HEK293 (cell line): ENCODE results near the gene MGME1.

Experiments
- CTCF ChIA-PET: fragments of 350-600 bp; formaldehyde crosslinking; extraction: SDS; loops from one replicate; lab custom pipeline; 2021; ENCODE audit warnings: antibody characterized with exemption; lab: Yijun Ruan, JAX
- POLR2A ChIA-PET: fragments of 300-600 bp; formaldehyde crosslinking; extraction: SDS; loops from one replicate; lab custom pipeline; 2020; ENCODE audit warnings: antibody characterized with exemption, inconsistent platforms; lab: Yijun Ruan, JAX
- H3K27ac ChIP-seq: fragments of 200-500 bp; sonication (Bioruptor generic); 2 replicates; pipeline ENCODE4 v1.5.1; 2014; ENCODE audit warnings: low read depth, low read length, control low read depth, inconsistent platforms; ENCODE audit errors: extremely low read depth
- H3K36me3 ChIP-seq, 2 experiments: fragments of 200-500 bp in 1 of 2; sonication (Bioruptor generic) in 1 of 2; 1 replicate in 1 of 2; 2 replicates in 1 of 2; pipeline ENCODE4 v1.5.1; 2014 to 2017; ENCODE audit warnings: inconsistent platforms in 2 of 2, low read length in 2 of 2; ENCODE audit not compliant: control insufficient read depth in 2 of 2, insufficient read depth in 1 of 2
- H3K4me1 ChIP-seq: fragments of 200-500 bp; sonication (Bioruptor generic); 2 replicates; pipeline ENCODE4 v1.5.1; 2014; ENCODE audit warnings: mild to moderate bottlenecking, low read length, inconsistent platforms; ENCODE audit not compliant: control insufficient read depth, insufficient read depth
- H3K4me3 ChIP-seq: 2 replicates; pipeline ENCODE4 v1.5.1; 2011; ENCODE audit warnings: low read depth, mild to moderate bottlenecking, control low read depth, low read length, moderate library complexity
- H3K9me3 ChIP-seq: fragments of 200-500 bp; sonication (Bioruptor generic); 2 replicates; pipeline ENCODE4 v1.5.1; 2014; ENCODE audit warnings: low read depth, low read length, inconsistent platforms; ENCODE audit not compliant: control insufficient read depth, insufficient read depth
- GFI1B ChIP-seq: fragments of 450-650 bp; formaldehyde crosslinking; IDR thresholded peaks from 2 replicates; pipeline ENCODE4 v1.5.1; 2016; ENCODE audit warnings: missing biosample characterization, missing genetic modification characterization
- KLF17 ChIP-seq: fragments of 450-650 bp; formaldehyde crosslinking; IDR thresholded peaks from 2 replicates; pipeline ENCODE4 v1.5.1; 2016; ENCODE audit warnings: missing biosample characterization, missing genetic modification characterization
- ZBTB49 ChIP-seq: fragments of 450-650 bp; formaldehyde crosslinking; IDR thresholded peaks from 2 replicates; pipeline ENCODE4 v1.5.1; 2016; ENCODE audit warnings: missing biosample characterization, missing genetic modification characterization, low read depth
- ZBTB8A ChIP-seq: fragments of 450-650 bp; formaldehyde crosslinking; IDR thresholded peaks from 2 replicates; pipeline ENCODE4 v1.5.1; 2016; ENCODE audit warnings: missing biosample characterization, missing genetic modification characterization
- ZNF121 ChIP-seq: fragments of 450-650 bp; formaldehyde crosslinking; IDR thresholded peaks from 2 replicates; pipeline ENCODE4 v1.5.1; 2016; ENCODE audit warnings: missing biosample characterization, missing genetic modification characterization
- ZNF140 ChIP-seq: fragments of 450-650 bp; formaldehyde crosslinking; IDR thresholded peaks from 2 replicates; pipeline ENCODE4 v1.5.1; 2016; ENCODE audit warnings: missing biosample characterization, missing genetic modification characterization
- ZNF19 ChIP-seq: fragments of 450-650 bp; formaldehyde crosslinking; IDR thresholded peaks from 2 replicates; pipeline ENCODE4; 2016; ENCODE audit warnings: missing biosample characterization, missing genetic modification characterization, low read depth
- ZNF223 ChIP-seq: fragments of 450-650 bp; formaldehyde crosslinking; IDR thresholded peaks from 2 replicates; pipeline ENCODE4 v1.5.1; 2016; ENCODE audit warnings: missing biosample characterization, missing genetic modification characterization
- ZNF366 ChIP-seq: fragments of 450-650 bp; formaldehyde crosslinking; conservative IDR thresholded peaks from 2 replicates; pipeline ENCODE4 v1.5.1; 2016; ENCODE audit warnings: missing biosample characterization, missing genetic modification characterization
- ZNF398 ChIP-seq: fragments of 450-650 bp; formaldehyde crosslinking; IDR thresholded peaks from 2 replicates; pipeline ENCODE4 v1.5.1; 2017; ENCODE audit warnings: missing biosample characterization, missing genetic modification characterization
- ZNF585B ChIP-seq: fragments of 450-650 bp; formaldehyde crosslinking; IDR thresholded peaks from 2 replicates; pipeline ENCODE4 v1.5.1; 2016; ENCODE audit warnings: missing biosample characterization, missing genetic modification characterization
- ZNF600 ChIP-seq: fragments of 450-650 bp; formaldehyde crosslinking; IDR thresholded peaks from 2 replicates; pipeline ENCODE4 v1.5.1; 2016; ENCODE audit warnings: missing biosample characterization, missing genetic modification characterization
- ZNF654 ChIP-seq: fragments of 450-650 bp; formaldehyde crosslinking; IDR thresholded peaks from 2 replicates; pipeline ENCODE4 v1.5.1; 2016; ENCODE audit warnings: low read depth, missing biosample characterization, missing genetic modification characterization
- ZNF768 ChIP-seq: fragments of 450-650 bp; formaldehyde crosslinking; IDR thresholded peaks from 2 replicates; pipeline ENCODE4 v1.5.1; 2018; ENCODE audit warnings: missing biosample characterization, mild to moderate bottlenecking, missing genetic modification characterization
- ZNF830 ChIP-seq: fragments of 450-650 bp; IDR thresholded peaks from 2 replicates; pipeline ENCODE4 v1.5.0; 2018; ENCODE audit warnings: missing biosample characterization, missing genetic modification characterization, low read depth, mild to moderate bottlenecking, moderate library complexity
- ZNF843 ChIP-seq: fragments of 450-650 bp; formaldehyde crosslinking; IDR thresholded peaks from 2 replicates; pipeline ENCODE4 v1.5.1; 2016; ENCODE audit warnings: missing biosample characterization, missing genetic modification characterization
- TF ChIP-seq, protein P1 (sequence below): fragments of 450-650 bp; formaldehyde crosslinking; IDR thresholded peaks from 2 replicates; pipeline ENCODE4 v1.5.1; 2016; ENCODE audit warnings: missing biosample characterization, missing genetic modification characterization

The MGME1 gene

DNA sequence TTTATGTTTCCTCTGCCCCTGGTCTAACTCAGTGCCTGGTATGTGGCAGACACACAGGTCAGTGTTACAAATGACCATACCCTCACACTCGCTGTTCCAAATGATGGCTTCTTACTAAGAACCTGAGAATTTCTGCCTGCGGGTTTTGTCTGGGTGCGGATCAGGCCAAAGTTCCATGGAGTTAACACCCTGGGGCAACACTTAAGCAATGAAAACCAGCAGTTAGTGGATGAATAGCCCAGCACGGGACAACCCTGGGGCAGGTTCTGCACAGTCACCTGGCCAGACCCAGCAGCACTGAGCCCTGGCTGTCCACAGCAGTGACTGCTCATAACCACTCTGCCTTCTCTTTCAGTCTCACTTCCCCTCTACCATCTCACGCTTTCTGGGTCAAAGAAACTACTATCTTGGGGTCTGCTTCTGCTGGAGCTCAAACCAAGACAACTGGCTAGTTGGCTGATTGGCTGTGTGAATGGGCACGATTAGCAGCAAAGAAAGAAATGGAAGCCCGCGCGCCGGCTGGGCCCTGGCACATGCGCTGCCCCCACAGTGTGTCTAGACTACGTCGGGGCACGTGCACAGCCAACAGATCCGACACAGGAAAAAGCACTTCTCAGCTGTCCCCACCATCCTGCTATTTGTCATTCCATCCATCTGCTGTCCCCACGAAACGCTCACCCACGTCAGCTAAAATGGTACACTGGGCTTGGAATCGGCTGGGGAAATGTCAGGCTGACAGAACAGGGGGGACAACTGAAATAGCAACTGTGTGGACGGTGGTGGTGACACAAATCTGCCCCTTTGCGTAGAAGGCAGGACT, 36.6 kb downstream of the MGME1 start (continued):
- TF ChIP-seq ZBTB49 (tag by site-specific recombination) (no peak), GFI1B (tag by site-specific recombination) (no peak)
- TF ChIP-seq, protein P1, sequence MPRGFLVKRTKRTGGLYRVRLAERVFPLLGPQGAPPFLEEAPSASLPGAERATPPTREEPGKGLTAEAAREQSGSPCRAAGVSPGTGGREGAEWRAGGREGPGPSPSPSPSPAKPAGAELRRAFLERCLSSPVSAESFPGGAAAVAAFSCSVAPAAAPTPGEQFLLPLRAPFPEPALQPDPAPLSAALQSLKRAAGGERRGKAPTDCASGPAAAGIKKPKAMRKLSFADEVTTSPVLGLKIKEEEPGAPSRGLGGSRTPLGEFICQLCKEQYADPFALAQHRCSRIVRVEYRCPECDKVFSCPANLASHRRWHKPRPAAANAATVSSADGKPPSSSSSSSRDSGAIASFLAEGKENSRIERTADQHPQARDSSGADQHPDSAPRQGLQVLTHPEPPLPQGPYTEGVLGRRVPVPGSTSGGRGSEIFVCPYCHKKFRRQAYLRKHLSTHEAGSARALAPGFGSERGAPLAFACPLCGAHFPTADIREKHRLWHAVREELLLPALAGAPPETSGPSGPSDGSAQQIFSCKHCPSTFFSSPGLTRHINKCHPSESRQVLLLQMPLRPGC = no peak

DNA sequence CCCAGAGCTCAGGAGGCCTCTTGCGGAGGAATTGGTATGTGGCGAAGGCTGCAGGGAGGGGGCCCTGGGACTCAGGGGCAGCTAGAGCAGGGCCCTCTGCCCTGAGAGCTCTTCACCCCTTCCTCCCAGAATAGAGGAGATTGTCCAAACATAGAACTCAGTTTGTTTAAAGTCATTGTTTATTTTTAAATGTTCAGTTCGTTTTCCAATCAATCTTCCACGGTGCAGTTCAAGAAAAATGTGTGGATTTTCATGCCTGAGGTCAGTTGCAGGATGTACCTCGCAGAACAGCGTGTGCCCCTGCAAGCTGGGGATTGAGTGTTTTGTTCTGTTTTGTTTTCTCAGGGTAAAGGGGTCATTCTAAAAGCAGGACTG, 37.2 kb downstream of the MGME1 start:
- Histone ChIP-seq H3K4me1 (no peaks in the 10 kb centered on the region), H3K9me3 (no peaks in the 10 kb centered on the region), H3K27ac (no peak overlapping the region), H3K36me3 (no peaks in the 10 kb centered on the region), H3K4me3 (no peak overlapping the region)
- TF ChIP-seq KLF17 (no peak), ZBTB8A (tag by site-specific recombination) (no peak), ZNF768 (tag by site-specific recombination) (no peak), ZNF830 (tag by site-specific recombination) (no peak), ZNF121 (tag by site-specific recombination) (no peak), ZNF600 (tag by site-specific recombination) (no peak), ZNF843 (tag by site-specific recombination) (no peak), ZNF19 (tag by site-specific recombination) (no peak), ZNF366 (no peak), ZNF223 (no peak), ZNF654 (tag by site-specific recombination) (no peak), ZNF398 (tag by site-specific recombination) (no peak), ZNF585B (no peak), ZNF140 (no peak)
- ChIA-PET CTCF (interaction anchor here (0.7 to 0.9 kb wide), 3 partner anchors 9 to 268 kb away, joined by 3 to 6 read pairs (median 3); no protein-coding TSS in a partner anchor), POLR2A (interaction anchor here (0.9 kb wide), 1 partner anchor 21 kb away, joined by 4 read pairs; no protein-coding TSS in a partner anchor)
